Small intestine (tissue), 7 donors: ENCODE data around the gene CACNA1H. TPM values are rescaled to one million over a fixed set of nuclear protein-coding genes. Genes with fewer than 3 reads are reported as not detected.

ENCODE experiments used
- DNase-seq, 2 donors: peaks; one replicate each; pipeline versions ENCODE4 v3.0.0 to v3.0.0-alpha.2; 2013
- FAIRE-seq: peaks from 2 replicates; lab custom pipeline; 2012; peaks lifted over from hg19 to GRCh38; lab: Jason Lieb, UNC
- H3K27ac ChIP-seq, 3 donors: one replicate each; pipeline ENCODE4 v1.5.1; 2013; ENCODE audit warnings: low read length in 2 of 3, mild to moderate bottlenecking in 2 of 3, control low read depth in 1 of 3, inconsistent platforms in 1 of 3, low read depth in 1 of 3, moderate library complexity in 1 of 3
- H3K27me3 ChIP-seq, 3 donors: one replicate each; pipeline ENCODE4 v1.6.1; 2013; ENCODE audit warnings: low read length in 3 of 3, inconsistent platforms in 1 of 3; ENCODE audit not compliant: control insufficient read depth in 3 of 3, insufficient read depth in 3 of 3
- H3K36me3 ChIP-seq, 3 donors: one replicate each; pipeline ENCODE4 v1.6.1; 2013; ENCODE audit warnings: low read length in 3 of 3, inconsistent platforms in 1 of 3, low read depth in 1 of 3, mild to moderate bottlenecking in 1 of 3, moderate library complexity in 1 of 3; ENCODE audit not compliant: control insufficient read depth in 3 of 3, insufficient read depth in 2 of 3
- H3K4me1 ChIP-seq, 3 donors: one replicate each; pipeline ENCODE4 v1.6.1; 2013; ENCODE audit warnings: low read length in 2 of 3, inconsistent platforms in 1 of 3, low read depth in 1 of 3, mild to moderate bottlenecking in 1 of 3, moderate library complexity in 1 of 3; ENCODE audit not compliant: control insufficient read depth in 3 of 3, insufficient read depth in 2 of 3
- H3K4me3 ChIP-seq, 3 donors: one replicate each; pipeline ENCODE4 v1.5.1; 2013; ENCODE audit warnings: low read length in 3 of 3, control low read depth in 1 of 3, inconsistent platforms in 1 of 3, low read depth in 1 of 3, mild to moderate bottlenecking in 1 of 3, moderate library complexity in 1 of 3
- H3K9me3 ChIP-seq, 2 donors: one replicate each; pipeline ENCODE4 v1.6.1; 2013; ENCODE audit warnings: low read depth in 1 of 2, low read length in 1 of 2; ENCODE audit not compliant: control insufficient read depth in 2 of 2, insufficient read depth in 1 of 2
- WGBS, 3 donors: extraction: QIAGEN DNeasy Blood & Tissue Kit; methylation state at CpG; one replicate each; pipeline ENCODE4 v1.1.7; 2013; 5-methylcytosine and 5-hydroxymethylcytosine counted together
- polyA plus RNA-seq, 4 donors: library from polyadenylated mRNA; stranded (reverse) in 3 of 4; unstranded in 1 of 4; fragments of 200-250 nt in 3 of 4; fragments of 120-200 nt in 1 of 4; gene quantifications; one replicate each; pipeline versions ENCODE4 v1.2.1 to v1.2.3, GENCODE V29; 2013
- donor health status: healthy with polysubstance abuse.
- donor health status: control.
- donor health status: control.
- donor health status: Bipolar disorder and iron deficiency.
- donor health status: healthy.

CACNA1H gene
- polyA plus RNA-seq, 4 donors: 0.22 to 7.0 (median 3.2) TPM

DNA sequence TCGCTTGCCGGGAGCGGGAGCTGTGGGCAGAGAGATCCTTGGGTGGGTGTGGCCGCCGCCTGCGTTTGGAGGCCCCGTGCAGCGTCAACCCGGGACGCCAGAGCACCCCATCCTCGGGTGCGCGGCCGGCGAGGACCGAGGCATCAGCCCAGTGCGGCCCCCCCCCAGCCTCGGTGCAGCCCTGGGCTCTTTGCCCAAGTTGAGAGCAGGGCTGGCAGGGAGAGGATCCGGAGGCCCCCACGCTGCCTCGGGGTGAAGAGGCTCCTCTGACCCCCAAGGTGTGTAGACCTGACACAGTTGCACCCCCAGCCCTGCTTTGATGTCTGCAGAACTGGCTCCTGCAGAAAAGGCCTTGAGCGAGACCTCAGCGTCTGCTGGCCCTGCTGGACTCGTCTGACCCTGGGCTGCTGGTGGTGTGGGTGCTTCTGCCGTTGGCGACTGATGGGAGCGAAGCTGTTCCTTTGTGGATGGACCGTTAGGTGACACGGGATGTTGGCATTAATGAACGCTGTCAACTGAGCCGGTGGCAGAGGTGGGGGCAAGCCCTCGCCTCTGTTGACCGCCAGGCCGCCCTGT lies 8.0 kb downstream of the CACNA1H start:
- Histone ChIP-seq H3K27me3 (peaks cover 1 to 39% (median 6%) of the 10 kb centered on the region in 3 donors), H3K9me3 (no peaks in the 10 kb centered on the region), H3K4me1 (peaks cover 0 to 9% (median 0%) of the 10 kb centered on the region in 3 donors), H3K36me3 (no peaks in the 10 kb centered on the region), H3K27ac (no peak overlapping the region), H3K4me3 (no peak overlapping the region)
- WGBS, 3 donors: 74 to 82% (median 77%) methylated on average over 31 to 34 of the region's 34 CpGs
- DNase-seq: no peak
- FAIRE-seq: no peak

DNA sequence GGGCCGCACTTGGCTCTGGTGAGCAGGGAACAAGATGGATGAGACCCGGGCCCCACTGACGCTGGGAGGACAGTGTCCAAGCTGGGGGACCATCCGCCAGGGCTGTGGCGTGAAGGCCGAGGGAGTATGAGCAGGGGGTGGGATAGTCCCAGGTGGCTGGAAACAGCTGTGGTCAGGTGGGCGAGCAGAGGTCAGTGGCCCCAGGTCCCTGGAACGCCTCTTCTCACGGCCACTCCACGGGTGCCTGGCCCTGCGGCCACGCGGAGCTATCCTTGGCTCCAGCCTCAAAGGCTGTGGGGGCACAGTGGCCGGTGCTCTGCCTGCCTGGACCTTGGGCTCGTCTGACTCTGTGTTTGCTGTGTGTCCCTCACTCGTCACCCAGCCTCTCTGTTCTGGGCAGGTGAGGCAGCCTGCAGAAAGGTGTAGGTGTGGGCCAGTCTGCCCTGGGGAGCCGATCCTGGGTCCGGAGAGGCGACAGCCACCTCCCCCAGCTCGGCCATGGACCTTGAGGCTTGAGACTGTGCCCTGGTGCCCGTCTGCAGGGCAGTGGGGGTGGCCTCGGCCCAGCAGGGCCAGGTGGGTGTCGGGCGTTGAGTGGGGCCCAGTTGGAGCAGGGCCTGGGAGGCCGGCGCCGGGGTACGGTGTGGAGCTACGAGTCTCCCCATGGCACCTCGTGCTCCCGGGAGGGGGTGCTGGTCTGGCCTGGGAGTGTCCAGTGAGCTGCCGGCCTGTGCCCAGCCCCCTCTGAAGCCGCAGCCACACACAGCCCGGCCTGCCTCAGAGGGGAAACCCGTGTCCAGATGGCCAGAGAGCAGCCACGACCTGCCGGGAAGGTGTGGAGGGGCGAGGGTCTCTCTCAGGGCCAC lies 10.0 kb downstream of the CACNA1H start:
- Histone ChIP-seq H3K36me3 (no peaks in the 10 kb centered on the region), H3K4me1 (peaks cover 0 to 9% (median 0%) of the 10 kb centered on the region in 3 donors), H3K27ac (no peak overlapping the region), H3K4me3 (no peak overlapping the region), H3K27me3 (peaks cover 0 to 32% (median 6%) of the 10 kb centered on the region in 3 donors), H3K9me3 (no peaks in the 10 kb centered on the region)
- no peak for DNase-seq
- no peak for FAIRE-seq
- WGBS, 3 donors: 80 to 92% (median 84%) methylated on average over 36 to 38 of the region's 38 CpGs

DNA sequence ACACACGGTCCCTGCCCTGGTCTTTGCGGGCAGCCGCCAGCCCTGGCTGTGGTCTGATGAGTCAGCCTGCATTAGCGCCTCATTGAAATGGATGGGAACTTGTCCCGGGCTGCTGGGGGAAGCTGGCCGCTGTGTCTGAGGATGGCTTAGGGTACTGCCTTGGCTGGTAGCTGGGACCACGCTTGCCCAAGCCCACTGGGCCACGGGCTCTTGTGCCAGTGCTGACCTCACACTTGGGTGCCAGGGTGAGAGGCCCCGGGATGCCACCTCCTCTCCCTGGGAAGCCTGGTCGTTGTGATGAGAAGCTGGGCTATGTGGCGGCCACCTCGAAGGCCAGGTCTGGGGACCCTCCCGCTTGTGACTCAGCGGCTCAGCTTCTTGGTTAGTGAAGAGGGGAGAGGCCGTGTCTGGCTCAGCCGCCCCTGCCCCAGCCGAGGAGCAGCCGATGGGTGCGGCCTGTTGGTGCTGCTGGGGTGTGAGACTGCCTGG lies 10.7 kb downstream of the CACNA1H start:
- WGBS, 3 donors: 70 to 78% (median 72%) methylated on average over 16 to 19 of the region's 19 CpGs
- Histone ChIP-seq H3K4me1 (peaks cover 0 to 2% (median 0%) of the 10 kb centered on the region in 3 donors), H3K27ac (no peak overlapping the region), H3K36me3 (no peaks in the 10 kb centered on the region), H3K9me3 (no peaks in the 10 kb centered on the region), H3K27me3 (peaks cover 0 to 25% (median 6%) of the 10 kb centered on the region in 3 donors), H3K4me3 (no peak overlapping the region)
- DNase-seq (no peak), FAIRE-seq (no peak)

DNA sequence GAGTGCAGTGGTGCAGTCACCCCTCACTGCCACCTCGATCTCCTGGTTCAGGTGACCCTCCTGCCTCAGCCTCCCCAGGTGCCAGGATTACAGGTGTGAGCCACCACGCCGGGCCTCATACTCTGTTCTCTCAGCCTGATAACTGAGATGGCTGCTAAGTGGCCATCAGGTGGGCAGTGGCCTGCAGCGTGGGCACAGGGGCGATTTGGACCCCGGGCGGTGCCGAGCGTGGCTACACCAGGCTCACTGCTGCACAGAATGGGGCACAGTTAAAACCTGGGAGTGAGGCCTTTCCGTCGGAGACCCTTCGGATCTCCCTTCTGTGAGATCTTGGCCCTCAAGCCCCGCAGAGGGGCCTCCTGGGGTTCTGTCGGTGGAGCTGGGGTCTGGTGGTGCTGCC lies 11.5 kb downstream of the CACNA1H start:
- no peak overlapping the region for H3K27ac ChIP-seq
- 91 to 93% (median 91%) methylated on average over 14 of the region's 14 CpGs for WGBS, 3 donors
- no peaks in the 10 kb centered on the region for H3K9me3 ChIP-seq
- peaks cover 0 to 2% (median 0%) of the 10 kb centered on the region in 3 donors for H3K4me1 ChIP-seq
- no peak overlapping the region for H3K4me3 ChIP-seq
- no peaks in the 10 kb centered on the region for H3K36me3 ChIP-seq
- no peak for FAIRE-seq
- H3K27me3 ChIP-seq: peaks cover 0 to 19% (median 3%) of the 10 kb centered on the region in 3 donors
- no peak for DNase-seq

DNA sequence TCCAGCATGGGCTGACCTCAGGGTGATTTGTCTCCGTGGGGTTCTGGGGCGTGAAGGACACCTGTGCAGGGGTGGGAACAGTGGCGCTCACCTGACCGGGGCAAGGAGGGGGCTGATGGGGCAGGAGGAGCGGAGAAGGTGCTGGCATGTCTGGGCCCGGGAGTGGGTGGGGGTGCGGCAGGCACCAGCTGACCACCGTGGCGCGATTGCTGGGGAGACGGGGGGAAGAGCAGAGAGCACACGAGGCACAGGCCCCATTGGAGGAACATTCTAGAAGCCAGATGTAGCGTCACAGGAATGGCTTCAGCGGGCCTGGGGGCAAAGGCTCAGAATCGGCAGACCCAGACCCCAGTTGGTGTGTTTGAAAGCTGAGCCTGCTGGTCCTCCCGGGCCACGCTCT lies 12.1 kb downstream of the CACNA1H start:
- H3K4me3 ChIP-seq: no peak overlapping the region
- FAIRE-seq (no peak), DNase-seq (no peak)
- 86 to 88% (median 86%) methylated on average over 17 of the region's 17 CpGs for WGBS, 3 donors
- H3K36me3 ChIP-seq: no peaks in the 10 kb centered on the region
- H3K4me1 ChIP-seq: peaks cover 0 to 4% (median 0%) of the 10 kb centered on the region in 3 donors
- no peak overlapping the region for H3K27ac ChIP-seq
- H3K9me3 ChIP-seq: no peaks in the 10 kb centered on the region
- peaks cover 0 to 13% (median 3%) of the 10 kb centered on the region in 3 donors for H3K27me3 ChIP-seq

DNA sequence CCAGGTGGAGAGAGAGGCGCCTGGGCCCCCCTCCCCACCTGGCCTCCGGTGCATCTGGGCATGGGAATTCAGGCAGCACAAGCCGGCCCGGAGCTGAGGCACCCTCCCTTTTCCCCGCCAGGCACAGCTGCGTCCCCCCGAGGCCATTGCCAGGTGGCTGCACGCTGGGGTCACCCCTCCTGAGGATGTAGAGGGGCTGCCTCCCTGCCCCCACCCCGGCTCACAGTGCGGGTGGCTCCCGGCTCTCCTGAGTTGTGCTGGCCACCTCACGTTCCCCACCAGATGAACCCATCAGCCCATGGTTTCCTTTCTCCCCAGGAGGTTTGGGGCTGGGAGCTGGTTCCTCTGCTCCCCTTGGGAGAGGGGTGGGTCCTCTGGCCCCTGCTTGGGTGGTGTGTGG lies 12.6 kb downstream of the CACNA1H start:
- no peaks in the 10 kb centered on the region for H3K9me3 ChIP-seq
- WGBS, 3 donors: 81 to 85% (median 81%) methylated on average over 12 of the region's 12 CpGs
- H3K27ac ChIP-seq: no peak overlapping the region
- no peaks in the 10 kb centered on the region for H3K36me3 ChIP-seq
- H3K4me3 ChIP-seq: no peak overlapping the region
- H3K4me1 ChIP-seq: peaks cover 0 to 7% (median 0%) of the 10 kb centered on the region in 3 donors
- DNase-seq (no peak), FAIRE-seq (no peak)
- H3K27me3 ChIP-seq: peaks cover 0 to 9% (median 3%) of the 10 kb centered on the region in 3 donors

DNA sequence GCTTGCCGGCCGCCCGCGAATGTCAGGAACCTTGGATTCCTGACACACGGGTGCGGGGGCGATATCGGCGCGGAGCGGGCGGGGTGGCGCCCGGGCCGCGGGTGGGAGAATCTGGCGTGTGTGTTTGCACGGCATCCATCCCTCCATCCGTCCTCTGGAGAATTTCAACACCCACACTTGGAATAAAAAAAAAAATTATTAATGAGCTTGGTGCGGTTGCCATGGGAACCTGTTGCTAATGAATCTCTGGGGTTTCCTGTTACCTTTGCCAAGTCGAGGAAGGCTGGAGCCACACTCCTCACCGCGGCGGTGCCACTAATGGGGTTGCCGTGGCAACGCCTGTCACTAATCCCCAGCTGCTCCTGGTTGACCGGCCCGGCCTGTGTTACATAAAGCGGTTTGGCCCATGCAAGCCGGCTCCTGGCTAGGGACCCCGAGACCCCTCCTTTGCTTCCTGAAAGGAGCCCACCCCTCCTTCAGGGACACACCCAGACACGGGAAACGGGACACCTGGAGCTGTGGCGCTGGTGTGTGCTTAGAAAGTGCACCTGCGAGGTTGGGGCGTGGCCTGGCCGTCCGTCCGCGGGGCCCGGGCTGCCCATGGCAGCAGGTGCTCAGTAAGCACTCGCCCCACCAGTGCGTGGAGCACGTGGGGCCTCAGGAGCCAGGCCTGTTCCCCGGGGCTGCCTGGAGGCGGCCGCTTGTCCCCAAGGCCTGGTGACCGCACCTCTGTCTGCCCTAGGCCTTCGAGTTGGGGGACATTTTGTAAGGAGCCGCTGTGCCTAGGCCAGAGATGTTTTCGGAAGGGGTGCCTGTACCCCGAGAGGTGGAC lies 14.6 kb downstream of the CACNA1H start:
- DNase-seq: peak in 1 of 2 donors; percentile 24
- no peak overlapping the region for H3K4me3 ChIP-seq
- FAIRE-seq: no peak
- 16 to 46% (median 30%) methylated on average over 52 of the region's 52 CpGs for WGBS, 3 donors
- H3K36me3 ChIP-seq: no peaks in the 10 kb centered on the region
- no peaks in the 10 kb centered on the region for H3K9me3 ChIP-seq
- H3K27ac ChIP-seq: no peak overlapping the region
- peaks cover 0 to 4% (median 0%) of the 10 kb centered on the region in 3 donors for H3K27me3 ChIP-seq
- peaks cover 0 to 7% (median 0%) of the 10 kb centered on the region in 3 donors for H3K4me1 ChIP-seq

DNA sequence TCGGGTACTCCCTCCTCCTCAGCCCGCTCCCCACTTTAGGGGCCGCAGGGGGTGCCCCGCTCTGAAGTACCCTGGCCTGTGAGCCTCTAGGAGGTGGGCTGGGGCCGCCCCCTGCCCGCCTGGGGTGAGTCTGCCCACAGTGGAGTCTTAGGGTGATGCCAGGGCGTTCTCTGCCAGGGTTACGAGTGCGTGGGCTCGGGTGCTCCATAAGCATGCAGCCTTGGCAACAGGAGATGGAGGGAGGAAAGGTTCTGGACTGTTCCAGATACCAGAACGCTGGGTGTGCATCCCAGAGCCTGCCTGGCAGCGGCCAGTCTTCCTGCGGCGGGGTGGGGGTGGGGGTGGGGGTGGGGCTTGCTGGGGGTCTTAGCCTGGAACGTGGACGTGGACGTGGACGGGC lies 15.9 kb downstream of the CACNA1H start:
- FAIRE-seq (no peak), DNase-seq (no peak)
- Histone ChIP-seq H3K9me3 (no peaks in the 10 kb centered on the region), H3K27me3 (peaks cover 0 to 4% (median 0%) of the 10 kb centered on the region in 3 donors), H3K27ac (no peak overlapping the region), H3K4me1 (peaks cover 0 to 7% (median 0%) of the 10 kb centered on the region in 3 donors), H3K36me3 (no peaks in the 10 kb centered on the region), H3K4me3 (no peak overlapping the region)
- 74 to 83% (median 77%) methylated on average over 10 to 18 of the region's 18 CpGs for WGBS, 3 donors
